Endothelial cell of umbilical vein (primary cell): ENCODE measurements around the gene LRRFIP2. TPM values are rescaled to one million over a fixed set of nuclear protein-coding genes. Genes with fewer than 3 reads are reported as not detected.

ENCODE experiments used
- BruUV-seq: library from RNA; stranded (reverse); fragments of 400-500 nt; replicated peaks from 2 replicates; lab custom pipeline; 2021; lab: Mats Ljungman, UMichigan
- CTCF ChIA-PET: fragments of 300-600, 350-600 bp; sonication (Branson Sonifier 250); formaldehyde crosslinking; loops from one replicate; lab custom pipeline; 2021; ENCODE audit warnings: antibody characterized with exemption, inconsistent platforms; lab: Charles Lee
- POLR2A ChIA-PET: fragments of 300-600, 350-600 bp; sonication (Branson Sonifier 250); formaldehyde crosslinking; loops from one replicate; lab custom pipeline; 2021; ENCODE audit warnings: antibody characterized with exemption, inconsistent platforms; lab: Charles Lee
- DNase-seq: peaks from one replicate; pipeline ENCODE4 v3.0.0-alpha.2; 2011; ENCODE audit warnings: low read depth, low spot score
- FAIRE-seq: peaks from 2 replicates; lab custom pipeline; 2011; peaks lifted over from hg19 to GRCh38; lab: Jason Lieb, UNC
- H2AFZ ChIP-seq: 2 replicates; pipeline ENCODE4 v1.6.0; 2012; ENCODE audit warnings: low read depth, low read length, control low read depth, inconsistent platforms
- H3K27ac ChIP-seq: 2 replicates; pipeline ENCODE4 v1.5.1; 2011; ENCODE audit warnings: low read depth, mild to moderate bottlenecking, control low read depth, low read length, moderate library complexity; ENCODE audit not compliant: insufficient read depth
- H3K27me3 ChIP-seq, 2 experiments: 2 replicates each; pipeline versions ENCODE4 v1.6.0 to v1.6.1; 2011; ENCODE audit warnings: low read length in 2 of 2, mixed read lengths in 1 of 2; ENCODE audit not compliant: control insufficient read depth in 2 of 2, insufficient read depth in 2 of 2
- H3K36me3 ChIP-seq, 2 experiments: 2 replicates in 1 of 2; 3 replicates in 1 of 2; pipeline ENCODE4 v1.5.1; 2011; ENCODE audit warnings: low read length in 2 of 2, mild to moderate bottlenecking in 1 of 2, moderate library complexity in 1 of 2; ENCODE audit not compliant: control insufficient read depth in 2 of 2, insufficient read depth in 2 of 2; ENCODE audit errors: extremely low read depth in 1 of 2
- H3K4me1 ChIP-seq: 3 replicates; pipeline ENCODE4 v1.5.1; 2011; ENCODE audit warnings: mild to moderate bottlenecking, low read length; ENCODE audit not compliant: control insufficient read depth, insufficient read depth; ENCODE audit errors: extremely low read depth
- H3K4me2 ChIP-seq: 2 replicates; pipeline ENCODE4 v1.6.1; 2011; ENCODE audit warnings: low read length, control low read depth, mixed read lengths; ENCODE audit not compliant: insufficient read depth
- H3K4me3 ChIP-seq, 3 experiments: fragments of 200-600 bp in 1 of 3; sonication (generic), shearing (Covaris generic) in 1 of 3; replicated peaks in 1 of 3; 2 replicates each; pipeline ENCODE4 v1.5.1; 2011 to 2016; ENCODE audit warnings: control low read depth in 3 of 3, low read length in 3 of 3, mild to moderate bottlenecking in 2 of 3, inconsistent platforms in 1 of 3, low read depth in 1 of 3, moderate library complexity in 1 of 3; ENCODE audit not compliant: insufficient read depth in 1 of 3
- H3K79me2 ChIP-seq: 2 replicates; pipeline ENCODE4 v1.6.0; 2012; ENCODE audit warnings: low read length, inconsistent platforms; ENCODE audit not compliant: control insufficient read depth, insufficient read depth
- H3K9ac ChIP-seq: replicated peaks from 2 replicates; pipeline ENCODE3; 2011; ENCODE audit warnings: low read length, control low read depth; ENCODE audit not compliant: insufficient read depth; ENCODE audit errors: extremely low read depth
- H3K9me1 ChIP-seq: replicated peaks from 3 replicates; pipeline ENCODE4 v1.6.0; 2011; ENCODE audit warnings: mild to moderate bottlenecking, low read length; ENCODE audit not compliant: control insufficient read depth, insufficient read depth; ENCODE audit errors: extremely low read depth
- H3K9me3 ChIP-seq: replicated peaks from 2 replicates; pipeline ENCODE4 v1.5.1; 2012; ENCODE audit warnings: low read length, inconsistent platforms; ENCODE audit not compliant: control insufficient read depth, insufficient read depth
- H4K20me1 ChIP-seq: replicated peaks from 2 replicates; pipeline ENCODE3; 2011; ENCODE audit warnings: mild to moderate bottlenecking, low read length; ENCODE audit not compliant: control insufficient read depth, insufficient read depth; ENCODE audit errors: extremely low read depth
- EZH2 ChIP-seq: IDR thresholded peaks from 2 replicates; pipeline ENCODE4 v1.6.1; 2012; ENCODE audit warnings: borderline replicate concordance, low read depth, mild to moderate bottlenecking, moderate library complexity, low read length, inconsistent platforms; ENCODE audit not compliant: severe bottlenecking
- FOS ChIP-seq: IDR thresholded peaks from 2 replicates; pipeline ENCODE4 v1.6.1; 2011; ENCODE audit warnings: mild to moderate bottlenecking, low read length, moderate library complexity, borderline replicate concordance; ENCODE audit not compliant: insufficient read depth
- GATA2 ChIP-seq: IDR thresholded peaks from 2 replicates; pipeline ENCODE4 v1.7.0; 2011; ENCODE audit warnings: low read depth, mild to moderate bottlenecking, moderate library complexity, mixed read lengths, low read length; ENCODE audit not compliant: insufficient read length, insufficient read depth
- JUN ChIP-seq: IDR thresholded peaks from 2 replicates; pipeline ENCODE4 v1.6.1; 2011; ENCODE audit warnings: borderline replicate concordance, low read depth; ENCODE audit not compliant: insufficient read length, insufficient read depth
- MYC ChIP-seq: IDR thresholded peaks from one replicate; pipeline ENCODE4 v1.6.1; 2011; ENCODE audit warnings: mild to moderate bottlenecking, low read depth, low read length
- POLR2A ChIP-seq: IDR thresholded peaks from 2 replicates; pipeline ENCODE4 v1.6.1; 2012; ENCODE audit warnings: low read depth, mild to moderate bottlenecking, control low read depth, low read length
- POLR2AphosphoS5 ChIP-seq: IDR thresholded peaks from 2 replicates; pipeline ENCODE4 v1.6.1; 2012; ENCODE audit warnings: low read depth, mild to moderate bottlenecking, control low read depth, low read length, moderate library complexity; ENCODE audit not compliant: insufficient read depth
- dilution Hi-C: fragments of 300-500 bp; cut with MboI; formaldehyde crosslinking; loops from one replicate; pipeline ENCODE4 v1.15.0; 2019; ENCODE audit warnings: low sequenced_read_pairs; ENCODE audit not compliant: extremely low pct_ligation_motif_present
- intact Hi-C: fragments of 100-400 bp; cut with micrococcal nuclease; formaldehyde crosslinking; loops from one replicate; pipeline ENCODE4 v1.10.0; 2022
- polyA plus RNA-seq, 4 experiments: library from polyadenylated mRNA; depleted of rRNA in 3 of 4; stranded (reverse) in 3 of 4; unstranded in 1 of 4; fragments of >200 nt; gene quantifications; 2 replicates each; pipeline versions ENCODE4 v1.2.1 to v1.2.3, GENCODE V29; 2011 to 2012; ENCODE audit warnings: missing spikeins in 1 of 4
- total RNA-seq: library from RNA; stranded (reverse); gene quantifications from 2 replicates; pipeline ENCODE4 v1.2.3, GENCODE V29; 2021
- TF ChIP-seq, protein P1 (sequence below): IDR thresholded peaks from 2 replicates; pipeline ENCODE4 v1.6.1; 2011; ENCODE audit not compliant: insufficient read depth, insufficient read length
- TF ChIP-seq, protein P2 (sequence below), 2 donors: IDR thresholded peaks; 1 replicate in 1 of 2; 2 replicates in 1 of 2; pipeline ENCODE4 v1.5.1; 2011; ENCODE audit warnings: low read length in 2 of 2, mild to moderate bottlenecking in 2 of 2, moderate library complexity in 2 of 2, control low read depth in 1 of 2, inconsistent platforms in 1 of 2, low read depth in 1 of 2; ENCODE audit not compliant: insufficient read depth in 1 of 2; ENCODE audit errors: extremely low read depth in 1 of 2

LRRFIP2 gene
- total and polyA plus RNA-seq, 2 donors (not counting 3 experiments of a cell fraction or from before 2014, with no cell fraction given): 20.8 to 78.9 TPM

DNA sequence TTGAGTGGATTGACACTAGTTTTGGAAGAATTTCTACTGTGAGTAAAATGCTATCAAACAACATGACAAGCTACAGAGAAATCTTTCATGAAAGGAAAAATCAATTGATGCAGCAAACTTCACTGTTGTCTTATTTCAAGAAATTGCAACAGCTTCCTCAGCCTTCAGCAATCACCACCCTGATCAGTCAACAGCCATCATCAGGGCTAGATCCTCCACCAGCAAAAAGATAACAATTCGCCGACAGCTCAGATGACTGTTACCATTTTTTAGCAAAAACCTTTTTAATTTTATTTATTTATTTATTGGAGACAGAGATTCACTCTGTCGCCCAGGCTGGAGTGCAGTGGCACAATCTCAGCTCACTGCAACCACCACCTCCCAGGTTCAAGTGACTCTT is 137.0 kb downstream of the LRRFIP2 start:
- no peaks in the 10 kb centered on the region for H3K79me2 ChIP-seq
- H3K9ac ChIP-seq: no peak overlapping the region
- no peak overlapping the region for H3K4me2 ChIP-seq
- intact Hi-C loops: no loop called here
- H3K36me3 ChIP-seq: peaks cover 3% of the 10 kb centered on the region in 2 experiments
- no peaks in the 10 kb centered on the region for H4K20me1 ChIP-seq
- DNase-seq (no peak), FAIRE-seq (no peak)
- POLR2A ChIA-PET: no interaction called here
- no peaks in the 10 kb centered on the region for H3K9me3 ChIP-seq
- no peak overlapping the region for H3K27ac ChIP-seq
- CTCF ChIA-PET: interaction anchor here (0.8 kb wide), 1 partner anchor 13 kb away, joined by 3 read pairs; no protein-coding TSS in a partner anchor
- dilution Hi-C loops: no loop called here
- H3K27me3 ChIP-seq: no peaks in the 10 kb centered on the region
- TF ChIP-seq GATA2 (no peak), MYC (no peak), EZH2 (no peak), JUN (no peak), FOS (no peak), POLR2A (no peak), POLR2AphosphoS5 (no peak)
- TF ChIP-seq, protein P1, sequence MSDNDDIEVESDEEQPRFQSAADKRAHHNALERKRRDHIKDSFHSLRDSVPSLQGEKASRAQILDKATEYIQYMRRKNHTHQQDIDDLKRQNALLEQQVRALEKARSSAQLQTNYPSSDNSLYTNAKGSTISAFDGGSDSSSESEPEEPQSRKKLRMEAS: no peak
- TF ChIP-seq, protein P2, sequence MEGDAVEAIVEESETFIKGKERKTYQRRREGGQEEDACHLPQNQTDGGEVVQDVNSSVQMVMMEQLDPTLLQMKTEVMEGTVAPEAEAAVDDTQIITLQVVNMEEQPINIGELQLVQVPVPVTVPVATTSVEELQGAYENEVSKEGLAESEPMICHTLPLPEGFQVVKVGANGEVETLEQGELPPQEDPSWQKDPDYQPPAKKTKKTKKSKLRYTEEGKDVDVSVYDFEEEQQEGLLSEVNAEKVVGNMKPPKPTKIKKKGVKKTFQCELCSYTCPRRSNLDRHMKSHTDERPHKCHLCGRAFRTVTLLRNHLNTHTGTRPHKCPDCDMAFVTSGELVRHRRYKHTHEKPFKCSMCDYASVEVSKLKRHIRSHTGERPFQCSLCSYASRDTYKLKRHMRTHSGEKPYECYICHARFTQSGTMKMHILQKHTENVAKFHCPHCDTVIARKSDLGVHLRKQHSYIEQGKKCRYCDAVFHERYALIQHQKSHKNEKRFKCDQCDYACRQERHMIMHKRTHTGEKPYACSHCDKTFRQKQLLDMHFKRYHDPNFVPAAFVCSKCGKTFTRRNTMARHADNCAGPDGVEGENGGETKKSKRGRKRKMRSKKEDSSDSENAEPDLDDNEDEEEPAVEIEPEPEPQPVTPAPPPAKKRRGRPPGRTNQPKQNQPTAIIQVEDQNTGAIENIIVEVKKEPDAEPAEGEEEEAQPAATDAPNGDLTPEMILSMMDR (IDR thresholded peaks at IDR 0.05; ENCODE audit: extremely low read depth in 1 of 2, insufficient read depth in 1 of 2, low read depth in 1 of 2, low read length in 2 of 2): no peak
- no peaks in the 10 kb centered on the region for H3K9me1 ChIP-seq
- no peaks in the 10 kb centered on the region for H3K4me1 ChIP-seq
- no TSS peak for BruUV-seq
- no peak overlapping the region for H3K4me3 ChIP-seq
- H2AFZ ChIP-seq: no peak overlapping the region
